ENCODE results near the gene LAMC3.

Gene LAMC3

DNA sequence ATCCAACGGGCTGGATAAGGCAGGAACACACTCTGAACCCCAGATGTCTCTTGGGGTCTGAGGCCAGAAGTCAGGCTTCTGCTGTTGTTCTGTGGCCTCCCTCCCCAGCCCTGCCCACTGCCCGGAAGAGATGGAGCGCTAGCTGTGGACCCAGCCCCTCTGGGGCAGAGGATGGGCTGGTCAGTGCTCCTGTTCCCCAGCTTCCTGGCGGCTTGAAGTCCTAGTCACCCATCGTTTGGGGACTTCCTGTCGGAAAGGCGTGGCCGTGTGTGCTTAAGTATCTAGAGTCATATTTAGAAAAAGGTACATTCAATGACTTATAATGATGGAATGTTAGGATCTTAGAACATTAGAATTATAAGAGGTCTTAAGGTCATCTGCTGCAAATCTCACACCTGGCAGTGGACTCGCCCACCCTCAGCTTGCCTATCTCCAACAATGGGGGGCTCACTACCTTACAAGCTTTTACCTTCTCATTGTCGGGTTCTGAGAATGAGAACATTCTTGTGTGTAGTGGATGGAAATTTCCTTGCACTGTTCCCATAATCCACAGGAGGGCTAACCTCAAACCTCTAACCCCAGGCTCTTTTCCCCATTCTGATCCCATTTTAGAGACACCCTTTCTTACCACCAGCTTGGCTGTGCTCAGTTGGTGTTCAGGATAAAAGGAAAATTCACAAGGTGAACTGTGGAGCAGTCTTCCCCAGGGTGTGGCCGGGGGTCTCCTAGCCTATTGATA is 74.0 kb downstream of the LAMC3 start:
- TF ChIP-seq ZNF274 (IDR thresholded peaks at IDR 0.05; ENCODE audit: low read depth, low read length): no peak
- H3K4me3 ChIP-seq (ENCODE audit: low read length): no peak overlapping the region

- no peak overlapping the region for H3K4me3 ChIP-seq (ENCODE audit: low read length)
- no peak for TF ChIP-seq ZNF274 (IDR thresholded peaks at IDR 0.05; ENCODE audit: low read depth, low read length)
Observed at GRCh38 chr9:131084661-131085369, 75.8 kb downstream of the LAMC3 start.

DNA sequence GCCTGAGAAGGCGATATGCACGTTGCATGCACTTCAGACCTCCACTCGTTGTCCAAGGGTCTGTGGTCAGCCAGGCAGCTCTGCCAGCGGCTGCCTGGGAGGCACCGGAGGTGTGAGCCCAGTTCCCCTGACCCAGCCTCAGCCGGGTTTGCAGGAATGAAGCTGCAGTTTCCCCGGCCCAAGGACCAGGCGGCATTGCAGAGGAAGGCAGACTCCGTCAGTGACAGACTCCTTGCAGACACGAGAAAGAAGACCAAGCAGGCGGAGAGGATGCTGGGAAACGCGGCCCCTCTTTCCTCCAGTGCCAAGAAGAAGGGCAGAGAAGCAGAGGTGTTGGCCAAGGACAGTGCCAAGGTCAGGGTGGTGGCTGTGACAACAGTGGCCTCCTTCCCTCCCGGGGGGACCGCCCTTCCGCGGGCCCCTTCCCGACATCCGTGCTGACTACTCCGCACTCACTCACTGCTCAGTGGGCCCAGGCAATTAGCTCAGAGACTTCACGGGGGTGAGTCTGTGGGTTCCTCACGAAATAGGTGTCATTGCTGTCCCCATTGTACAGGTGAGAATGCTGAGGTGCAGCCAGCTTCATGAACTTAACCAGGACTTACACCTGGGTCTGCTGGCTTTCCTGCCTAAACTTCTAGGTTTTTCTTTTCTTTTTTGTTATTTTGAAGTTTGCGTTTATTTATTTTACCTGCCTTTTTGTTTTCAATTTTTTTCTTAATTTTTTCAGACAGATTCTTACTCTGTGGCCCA is 76.6 kb downstream of the LAMC3 start:
- no peak overlapping the region for H3K4me3 ChIP-seq (ENCODE audit: low read length)
- no peak for TF ChIP-seq ZNF274 (IDR thresholded peaks at IDR 0.05; ENCODE audit: low read depth, low read length)

- no peak for TF ChIP-seq ZNF274 (IDR thresholded peaks at IDR 0.05; ENCODE audit: low read depth, low read length)
- H3K4me3 ChIP-seq (ENCODE audit: low read length): no peak overlapping the region
Observed at GRCh38 chr9:131087354-131087893, 78.5 kb downstream of the LAMC3 start.

DNA sequence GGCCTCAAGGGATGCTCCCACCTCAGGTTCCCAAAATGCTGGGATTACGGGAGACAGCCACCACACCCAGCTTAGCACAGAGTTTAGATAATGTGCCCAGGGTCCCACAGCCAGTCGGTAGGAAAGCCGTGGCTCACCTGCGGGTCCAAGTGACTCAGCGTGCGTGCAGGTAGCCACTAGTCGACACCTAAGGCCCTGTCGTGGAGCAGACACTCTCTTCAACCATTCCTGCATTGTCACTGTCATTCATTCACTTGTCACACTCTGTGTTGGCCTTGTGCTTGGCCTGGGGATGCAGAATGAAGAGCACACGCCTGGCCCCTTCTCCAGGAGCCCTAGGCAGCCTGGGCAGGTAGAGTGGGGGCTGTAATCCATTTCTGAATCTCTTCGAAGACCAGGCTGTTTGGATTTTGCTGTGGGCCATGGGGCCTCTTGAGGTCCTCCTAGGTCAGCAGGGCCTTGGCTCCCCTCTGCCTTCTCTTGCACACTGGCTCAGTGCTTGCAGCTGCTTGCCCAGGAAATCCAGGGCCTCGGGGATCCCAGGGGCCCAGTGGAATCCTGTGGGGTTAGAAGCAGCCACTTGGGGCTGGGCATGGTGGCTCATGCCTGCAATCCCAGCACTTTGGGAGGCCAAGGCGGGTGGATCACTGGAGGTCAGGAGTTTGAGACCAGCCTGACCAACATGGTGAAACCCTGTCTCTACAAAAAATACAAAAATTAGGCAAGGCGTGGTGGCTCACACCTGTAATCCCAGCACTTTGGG is 81.2 kb downstream of the LAMC3 start:
- TF ChIP-seq ZNF274 (IDR thresholded peaks at IDR 0.05; ENCODE audit: low read depth, low read length): no peak
- no peak overlapping the region for H3K4me3 ChIP-seq (ENCODE audit: low read length)

DNA sequence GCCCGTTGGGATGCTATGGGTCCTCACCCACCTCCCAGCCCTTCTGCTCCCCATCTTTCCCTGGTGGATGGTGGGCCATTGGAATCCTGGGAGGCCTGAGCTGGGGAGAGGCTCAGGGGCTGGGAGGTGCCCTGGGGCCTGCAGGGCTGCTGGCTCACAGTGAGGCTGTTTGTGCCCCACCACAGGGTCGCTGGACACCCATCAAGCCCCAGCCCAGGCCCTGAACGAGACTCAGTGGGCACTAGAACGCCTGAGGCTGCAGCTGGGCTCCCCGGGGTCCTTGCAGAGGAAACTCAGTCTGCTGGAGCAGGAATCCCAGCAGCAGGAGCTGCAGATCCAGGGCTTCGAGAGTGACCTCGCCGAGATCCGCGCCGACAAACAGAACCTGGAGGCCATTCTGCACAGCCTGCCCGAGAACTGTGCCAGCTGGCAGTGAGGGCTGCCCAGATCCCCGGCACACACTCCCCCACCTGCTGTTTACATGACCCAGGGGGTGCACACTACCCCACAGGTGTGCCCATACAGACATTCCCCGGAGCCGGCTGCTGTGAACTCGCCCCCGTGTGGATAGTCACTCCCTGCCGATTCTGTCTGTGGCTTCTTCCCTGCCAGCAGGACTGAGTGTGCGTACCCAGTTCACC is 82.5 kb downstream of the LAMC3 start:
- no peak for TF ChIP-seq ZNF274 (IDR thresholded peaks at IDR 0.05; ENCODE audit: low read depth, low read length)

DNA sequence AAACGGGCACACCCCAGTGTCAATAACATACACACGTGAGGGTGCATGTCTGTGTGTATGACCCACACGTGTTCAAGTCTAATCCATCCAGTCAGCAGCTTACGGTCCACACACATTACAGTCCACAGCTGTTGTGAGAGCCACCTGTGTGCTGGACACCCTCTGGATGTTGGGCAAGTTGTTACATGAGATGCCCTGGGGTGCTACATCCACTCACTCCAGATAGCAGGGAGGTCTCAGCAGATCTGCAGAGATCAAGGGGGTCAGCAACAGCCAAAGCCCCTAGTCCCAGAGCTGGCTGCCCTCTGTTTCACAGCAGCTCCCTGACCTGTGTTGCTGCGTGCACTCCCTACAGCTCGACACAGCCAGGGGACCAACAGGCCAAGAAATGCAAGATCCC is 83.1 kb downstream of the LAMC3 start:
- no peak for TF ChIP-seq ZNF274 (IDR thresholded peaks at IDR 0.05; ENCODE audit: low read depth, low read length)
- no peak overlapping the region for H3K4me3 ChIP-seq (ENCODE audit: low read length)

More for the DNA sequence above, 82.5 kb downstream of the LAMC3 start:
- H3K4me3 ChIP-seq (ENCODE audit: low read length): no peak overlapping the region

DNA sequence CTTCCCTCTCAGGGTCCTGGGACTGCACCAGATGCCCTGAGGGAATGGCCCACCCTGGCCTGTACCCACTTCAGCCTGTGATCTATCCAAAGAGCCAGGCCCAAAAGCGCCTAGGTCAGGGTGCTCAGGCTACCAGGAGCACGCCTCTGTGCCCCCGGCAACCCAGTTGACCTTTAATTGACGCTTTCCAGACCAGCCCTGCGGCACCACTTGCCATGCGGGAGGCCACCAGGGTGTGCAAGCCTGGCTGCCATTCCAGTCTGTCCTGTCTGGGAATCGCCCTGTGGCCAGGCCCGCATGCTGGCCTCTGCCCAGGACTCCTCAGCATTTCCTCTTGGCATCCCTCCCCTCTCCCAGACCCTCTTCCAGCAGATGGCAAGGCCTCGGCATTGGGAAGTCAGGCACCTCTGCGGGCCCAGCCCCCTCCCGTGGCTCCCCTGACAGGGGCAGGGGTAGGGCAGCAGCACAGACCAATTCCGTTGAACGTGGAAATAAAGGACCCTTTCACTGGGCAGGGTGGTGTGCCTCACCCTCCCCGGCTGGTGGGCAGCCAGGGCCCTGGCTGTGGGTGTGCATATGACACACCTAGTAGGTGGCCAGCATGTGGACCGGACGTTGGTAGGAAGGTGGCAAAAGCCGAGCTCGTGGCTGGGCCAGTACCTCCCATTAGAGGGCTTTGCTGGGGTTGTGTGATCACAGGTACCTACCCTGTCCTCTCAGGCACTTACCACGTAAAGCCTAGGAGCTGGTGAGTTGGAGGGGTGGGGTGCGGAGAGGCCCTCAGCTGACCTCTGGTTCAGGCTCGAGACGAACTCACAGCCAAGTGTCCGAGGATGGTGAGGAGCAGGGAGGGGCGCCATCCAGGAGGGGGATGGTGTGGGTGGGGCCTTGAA is 83.8 kb downstream of the LAMC3 start:
- TF ChIP-seq ZNF274 (IDR thresholded peaks at IDR 0.05; ENCODE audit: low read depth, low read length): no peak
- no peak overlapping the region for H3K4me3 ChIP-seq (ENCODE audit: low read length)

DNA sequence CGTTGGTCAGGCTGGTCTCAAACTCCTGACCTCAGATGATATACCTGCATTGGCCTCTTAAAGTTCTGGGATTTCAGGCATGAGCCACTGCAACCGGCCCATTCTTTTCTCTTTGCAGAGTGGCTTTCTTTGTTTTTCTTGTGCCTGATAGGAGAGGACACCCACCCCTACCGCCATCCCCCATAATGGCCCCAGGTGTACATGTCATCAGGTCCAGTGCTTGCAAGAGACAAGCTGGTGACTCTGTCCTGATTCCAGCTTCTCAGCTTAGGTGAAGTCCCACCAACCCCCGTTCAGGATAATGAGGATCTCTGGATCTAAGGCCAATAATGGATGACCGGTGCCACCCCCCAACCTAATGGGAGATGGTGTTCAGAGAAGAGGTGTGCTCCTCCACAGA is 85.0 kb downstream of the LAMC3 start:
- no peak overlapping the region for H3K4me3 ChIP-seq (ENCODE audit: low read length)
- no peak for TF ChIP-seq ZNF274 (IDR thresholded peaks at IDR 0.05; ENCODE audit: low read depth, low read length)

GRCh38 chr9:131094622-131095021 is 85.6 kb downstream of the LAMC3 start:
- no peak for TF ChIP-seq ZNF274 (IDR thresholded peaks at IDR 0.05; ENCODE audit: low read depth, low read length)
- no peak overlapping the region for H3K4me3 ChIP-seq (ENCODE audit: low read length)

- no peak overlapping the region for H3K4me3 ChIP-seq (ENCODE audit: low read length)
- no peak for TF ChIP-seq ZNF274 (IDR thresholded peaks at IDR 0.05; ENCODE audit: low read depth, low read length)
Observed at GRCh38 chr9:131095666-131096268, 86.8 kb downstream of the LAMC3 start.
